Skeletal muscle tissue (tissue), 4 donors: Measurements from ENCODE around the gene VAC14. TPM values are rescaled to one million over a fixed set of nuclear protein-coding genes. Genes with fewer than 3 reads are reported as not detected.

Experiments used
- H3K27ac ChIP-seq: one replicate; pipeline ENCODE4 v1.7.0; 2013; ENCODE audit warnings: mild to moderate bottlenecking, low read depth, low read length, inconsistent platforms
- H3K27me3 ChIP-seq, 3 donors: one replicate each; pipeline ENCODE4 v1.7.0; 2013; ENCODE audit warnings: low read length in 3 of 3; ENCODE audit not compliant: control insufficient read depth in 3 of 3, insufficient read depth in 3 of 3
- H3K36me3 ChIP-seq, 3 donors: one replicate each; pipeline ENCODE4 v1.7.0; 2013; ENCODE audit warnings: low read length in 3 of 3; ENCODE audit not compliant: control insufficient read depth in 3 of 3, insufficient read depth in 3 of 3
- H3K4me1 ChIP-seq, 3 donors: one replicate each; pipeline ENCODE4 v1.7.0; 2013; ENCODE audit warnings: low read length in 3 of 3, mild to moderate bottlenecking in 3 of 3; ENCODE audit not compliant: control insufficient read depth in 3 of 3, insufficient read depth in 3 of 3
- H3K4me3 ChIP-seq, 3 donors: one replicate each; pipeline ENCODE4 v1.7.0; 2013; ENCODE audit warnings: low read length in 3 of 3
- H3K9ac ChIP-seq, 3 donors: one replicate each; pipeline ENCODE4 v1.7.0; 2013; ENCODE audit warnings: low read length in 3 of 3, mild to moderate bottlenecking in 3 of 3, moderate library complexity in 2 of 3, low read depth in 1 of 3
- H3K9me3 ChIP-seq, 3 donors: one replicate each; pipeline ENCODE4 v1.7.0; 2013; ENCODE audit warnings: low read length in 3 of 3; ENCODE audit not compliant: control insufficient read depth in 3 of 3
- total RNA-seq: library from RNA; depleted of rRNA; stranded (reverse); fragments of >200 nt; gene quantifications from one replicate; pipeline ENCODE4 v1.2.3, GENCODE V29; 2014
- donor health status: Osteomylitis.

The VAC14 gene
- total RNA-seq, 1 donor from 2014 or later = 15.1 TPM

DNA sequence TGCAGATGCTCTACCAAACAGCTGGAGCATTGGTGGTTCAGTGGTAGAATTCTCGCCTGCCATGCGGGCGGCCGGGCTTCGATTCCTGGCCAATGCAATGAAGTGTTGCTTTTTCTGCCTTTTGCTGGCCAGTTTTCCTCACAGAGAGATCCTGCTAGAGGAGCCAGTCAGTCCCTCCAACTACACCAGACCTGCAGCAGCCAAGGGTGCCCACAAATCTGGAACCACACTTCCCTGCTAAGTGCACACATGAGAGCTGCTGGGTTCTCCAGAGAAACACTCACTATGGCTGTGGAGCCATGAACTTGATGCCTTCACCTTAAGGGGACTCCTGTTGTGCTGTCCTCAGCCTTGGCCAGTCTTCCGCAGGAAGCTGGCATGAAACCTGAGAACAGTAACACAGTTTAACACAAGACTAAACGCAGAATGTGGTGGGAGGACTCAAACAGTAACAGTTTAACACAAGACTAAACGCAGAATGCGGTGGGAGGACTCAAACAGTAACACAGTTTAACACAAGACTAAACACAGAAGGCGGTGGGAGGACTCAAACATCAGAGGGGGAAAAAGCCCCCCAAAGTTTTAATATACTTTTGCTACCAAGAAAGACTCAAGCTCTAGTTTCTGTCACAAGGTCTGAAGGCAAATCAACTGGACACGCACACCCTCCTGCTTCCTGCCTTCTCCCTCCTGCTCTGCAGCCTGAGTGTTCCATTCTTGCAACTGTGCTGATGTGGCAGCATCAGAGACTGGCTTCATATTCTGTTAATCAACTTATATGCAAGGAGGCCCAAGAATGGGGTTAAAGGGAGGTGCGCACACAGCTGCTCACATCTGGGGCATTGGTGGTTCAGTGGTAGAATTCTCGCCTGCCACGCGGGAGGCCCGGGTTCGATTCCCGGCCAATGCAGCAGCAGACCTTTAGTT lies 12.0 kb downstream of the VAC14 start:
- H3K27ac ChIP-seq = peak overlapping the region; percentile 61
- no peaks in the 10 kb centered on the region for H3K9me3 ChIP-seq
- H3K4me3 ChIP-seq = peak overlapping the region in 2 of 3 donors; percentile 6 to 18
- H3K36me3 ChIP-seq = peaks cover 18 to 31% (median 25%) of the 10 kb centered on the region in 3 donors
- peaks cover 14 to 42% (median 36%) of the 10 kb centered on the region in 3 donors for H3K4me1 ChIP-seq
- H3K9ac ChIP-seq = peak overlapping the region; percentile 14 to 69 (median 27)
- H3K27me3 ChIP-seq = no peaks in the 10 kb centered on the region

DNA sequence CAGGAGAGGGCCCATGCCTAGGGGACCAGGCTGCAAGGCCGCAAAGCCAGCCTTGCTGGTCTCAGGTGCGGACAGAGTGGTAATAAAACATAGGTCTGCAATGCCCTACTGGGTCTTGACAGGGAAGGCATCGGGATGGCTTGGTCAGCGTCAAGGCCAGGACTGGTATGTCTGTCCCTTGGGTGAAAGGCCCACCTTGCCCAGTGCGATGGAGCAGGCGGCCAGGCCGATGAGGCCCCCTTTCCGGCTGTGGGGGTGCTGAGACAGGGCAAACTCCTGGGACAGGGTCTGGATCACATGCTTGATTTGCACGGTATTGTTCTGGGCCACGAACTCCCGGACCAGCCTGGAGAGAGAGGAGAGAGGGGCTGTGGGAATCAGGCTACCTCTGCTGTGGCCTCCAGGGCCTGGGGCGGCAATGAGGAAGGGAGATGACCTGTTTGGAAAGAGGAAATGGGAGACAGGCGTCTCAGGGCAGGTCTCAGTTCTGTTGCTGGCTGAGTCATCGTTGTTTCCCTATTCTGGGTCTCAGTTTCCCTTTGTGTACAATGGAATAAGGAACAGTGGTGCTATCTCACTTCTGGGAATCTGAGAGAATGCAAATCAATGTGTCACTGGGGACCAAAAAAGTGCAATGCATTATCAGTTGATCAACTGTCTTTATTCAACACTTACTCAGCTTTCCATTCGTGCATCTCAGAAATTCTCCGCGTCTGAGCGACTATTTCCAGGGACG lies 14.8 kb downstream of the VAC14 start:
- no peak overlapping the region for H3K27ac ChIP-seq
- H3K36me3 ChIP-seq = peaks cover 45 to 58% (median 50%) of the 10 kb centered on the region in 3 donors
- peaks cover 14 to 42% (median 36%) of the 10 kb centered on the region in 3 donors for H3K4me1 ChIP-seq
- no peaks in the 10 kb centered on the region for H3K27me3 ChIP-seq
- no peak overlapping the region for H3K4me3 ChIP-seq
- H3K9ac ChIP-seq = no peak overlapping the region
- H3K9me3 ChIP-seq = no peaks in the 10 kb centered on the region

DNA sequence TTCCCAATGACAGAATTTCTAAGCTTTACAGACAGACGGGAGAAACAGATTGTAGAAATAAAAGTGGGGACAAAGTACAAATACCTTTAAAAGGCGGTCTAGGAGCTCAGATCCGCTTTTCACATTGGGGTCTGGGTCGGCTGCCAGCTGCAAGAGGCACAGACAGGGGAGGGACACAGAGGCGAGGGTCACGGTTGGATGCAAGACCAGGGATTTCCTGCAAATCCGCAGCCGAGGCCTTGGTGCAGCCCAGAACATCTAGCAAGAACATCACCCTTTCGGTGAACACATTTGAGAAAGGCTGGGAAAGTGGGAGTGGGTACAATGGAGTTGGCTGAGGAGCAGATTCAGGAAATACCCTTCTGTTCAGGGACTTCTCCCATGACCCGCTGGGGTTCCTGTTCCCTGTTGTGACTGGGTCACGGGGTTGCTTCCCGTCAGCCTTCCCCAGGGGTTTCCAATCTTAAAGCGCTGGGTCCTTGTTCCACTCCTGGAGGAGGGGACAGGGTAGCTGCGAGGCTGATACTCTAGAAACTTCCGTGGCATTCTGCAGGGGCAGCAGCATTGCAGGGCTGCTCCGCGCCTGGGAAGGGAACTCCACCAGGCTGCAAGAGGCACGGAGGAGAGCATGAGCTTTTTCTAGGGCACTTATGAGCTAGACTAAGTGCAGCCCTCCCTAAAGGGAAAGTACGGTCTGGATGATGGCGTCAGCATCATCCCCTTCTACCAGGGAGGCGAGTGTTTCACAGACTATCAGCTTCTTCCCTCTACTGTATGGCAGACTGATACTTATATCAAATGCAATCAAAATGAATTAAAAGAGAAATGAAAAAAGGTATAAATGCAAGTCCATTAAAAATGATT lies 16.0 kb downstream of the VAC14 start:
- Histone ChIP-seq H3K27ac (no peak overlapping the region), H3K27me3 (no peaks in the 10 kb centered on the region), H3K4me1 (peaks cover 14 to 42% (median 36%) of the 10 kb centered on the region in 3 donors), H3K4me3 (no peak overlapping the region), H3K36me3 (peaks cover 55 to 64% (median 61%) of the 10 kb centered on the region in 3 donors), H3K9me3 (no peaks in the 10 kb centered on the region), H3K9ac (no peak overlapping the region)

DNA sequence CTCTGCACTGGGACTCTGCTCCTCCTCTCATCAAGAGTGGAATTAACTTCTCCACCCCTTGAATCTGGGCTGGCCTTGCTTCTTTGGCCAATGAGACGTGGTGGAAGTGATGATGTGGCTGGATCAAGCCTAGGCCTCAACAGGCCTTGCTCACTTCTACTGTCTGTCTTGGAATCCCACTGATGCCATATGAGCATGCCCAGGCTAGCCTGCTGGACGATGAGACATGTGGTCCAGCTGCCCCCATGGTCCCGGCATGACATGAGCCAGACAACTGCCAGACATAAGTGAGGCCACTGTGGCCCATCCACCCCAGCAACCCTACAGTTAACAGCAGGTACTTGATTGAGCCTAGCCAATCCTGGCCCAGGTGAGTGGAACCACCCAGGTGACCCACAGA lies 18.7 kb downstream of the VAC14 start:
- Histone ChIP-seq H3K9ac (peak overlapping the region in 1 of 3 donors; percentile 16), H3K36me3 (peaks cover 57 to 72% (median 67%) of the 10 kb centered on the region in 3 donors), H3K27me3 (no peaks in the 10 kb centered on the region), H3K27ac (no peak overlapping the region), H3K4me3 (no peak overlapping the region), H3K9me3 (no peaks in the 10 kb centered on the region), H3K4me1 (peaks cover 10 to 33% (median 22%) of the 10 kb centered on the region in 3 donors)

DNA sequence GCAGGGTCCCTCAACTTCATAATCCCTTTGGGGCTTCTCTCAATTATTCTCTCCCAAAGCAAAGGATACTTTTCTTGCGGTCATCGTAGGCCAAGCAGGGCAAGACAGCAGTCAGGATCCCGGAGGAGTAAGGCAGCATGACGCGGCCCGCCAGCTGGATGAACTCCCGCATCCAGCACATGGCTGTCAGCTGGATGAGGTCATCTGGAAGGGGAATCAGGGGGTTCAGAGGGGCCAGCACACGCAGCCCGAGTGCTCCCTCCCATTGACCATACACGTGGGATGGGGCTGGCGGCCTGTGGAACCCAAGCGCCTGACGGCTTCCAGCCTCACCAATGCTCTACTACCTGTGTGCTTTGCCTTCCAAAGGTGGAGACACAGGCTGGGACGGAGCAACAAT lies 19.2 kb downstream of the VAC14 start:
- peaks cover 57 to 73% (median 67%) of the 10 kb centered on the region in 3 donors for H3K36me3 ChIP-seq
- H3K4me3 ChIP-seq = no peak overlapping the region
- H3K9ac ChIP-seq = no peak overlapping the region
- H3K27me3 ChIP-seq = no peaks in the 10 kb centered on the region
- peaks cover 10 to 28% (median 19%) of the 10 kb centered on the region in 3 donors for H3K4me1 ChIP-seq
- no peaks in the 10 kb centered on the region for H3K9me3 ChIP-seq
- H3K27ac ChIP-seq = no peak overlapping the region

DNA sequence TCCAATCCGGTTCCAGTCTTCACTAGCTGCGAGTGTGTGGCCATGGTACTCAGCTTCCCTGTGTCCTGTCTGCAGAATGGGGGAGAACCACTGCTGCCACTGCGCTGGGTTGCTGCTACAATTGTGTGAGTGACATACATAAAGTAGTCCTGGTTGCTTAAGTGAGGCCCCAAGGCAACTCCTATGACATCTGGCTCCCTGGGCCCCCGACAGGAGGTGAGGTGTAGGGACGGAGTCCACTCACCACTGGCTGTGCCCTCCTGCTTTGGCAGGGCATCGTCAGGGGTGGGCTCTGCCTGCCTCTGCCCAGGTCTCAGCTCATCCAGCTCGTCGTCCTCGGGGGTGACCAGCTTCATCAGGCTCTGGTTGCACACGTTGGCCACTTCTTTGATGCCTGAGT lies 20.4 kb downstream of the VAC14 start:
- H3K9me3 ChIP-seq = no peaks in the 10 kb centered on the region
- H3K27me3 ChIP-seq = no peaks in the 10 kb centered on the region
- H3K36me3 ChIP-seq = peaks cover 53 to 60% (median 59%) of the 10 kb centered on the region in 3 donors
- peaks cover 10 to 17% (median 11%) of the 10 kb centered on the region in 3 donors for H3K4me1 ChIP-seq
- H3K4me3 ChIP-seq = no peak overlapping the region
- H3K27ac ChIP-seq = no peak overlapping the region
- H3K9ac ChIP-seq = no peak overlapping the region

DNA sequence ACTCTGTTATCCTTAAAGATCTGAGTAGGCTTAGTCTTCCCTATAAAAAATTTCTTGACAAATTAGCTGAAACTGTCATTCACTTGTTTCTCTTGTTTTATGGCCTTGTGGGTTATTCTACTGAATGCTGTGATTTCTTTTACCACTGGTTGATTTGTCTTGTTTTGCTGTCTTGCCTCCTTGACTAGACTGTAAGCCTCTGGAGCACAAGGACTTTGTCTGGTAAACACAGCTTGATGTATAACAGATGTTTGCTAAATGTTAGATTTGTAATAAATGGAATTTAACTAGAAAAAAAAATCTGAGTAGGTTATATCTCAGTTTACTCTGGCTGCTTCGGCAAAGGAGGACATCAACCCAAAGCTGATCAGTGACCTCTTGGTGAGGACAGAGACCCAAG lies 21.6 kb downstream of the VAC14 start:
- H3K9me3 ChIP-seq = no peaks in the 10 kb centered on the region
- H3K27ac ChIP-seq = no peak overlapping the region
- H3K4me1 ChIP-seq = peaks cover 10 to 16% (median 10%) of the 10 kb centered on the region in 3 donors
- H3K4me3 ChIP-seq = no peak overlapping the region
- H3K9ac ChIP-seq = no peak overlapping the region
- H3K27me3 ChIP-seq = no peaks in the 10 kb centered on the region
- peaks cover 47 to 50% (median 47%) of the 10 kb centered on the region in 3 donors for H3K36me3 ChIP-seq

DNA sequence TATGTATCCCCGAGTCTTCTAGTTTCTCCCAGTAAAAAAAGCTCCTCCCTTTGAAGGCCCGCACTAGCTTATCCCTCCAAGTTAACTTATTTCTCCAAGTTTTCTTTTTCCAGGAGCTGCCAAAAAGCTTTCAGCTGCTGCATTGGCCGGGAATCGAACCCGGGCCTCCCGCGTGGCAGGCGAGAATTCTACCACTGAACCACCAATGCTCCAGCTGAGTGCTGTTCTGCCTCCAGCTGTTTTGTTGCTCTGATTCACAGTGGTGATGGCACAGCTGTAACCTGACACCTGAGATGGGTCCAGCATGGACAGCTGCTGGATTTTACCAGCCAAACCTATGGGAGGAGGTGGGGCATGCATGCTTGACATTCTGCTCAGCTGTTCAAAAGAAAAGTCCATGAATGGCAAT lies 22.1 kb downstream of the VAC14 start:
- Histone ChIP-seq H3K27ac (no peak overlapping the region), H3K9ac (no peak overlapping the region), H3K36me3 (peaks cover 45 to 46% (median 46%) of the 10 kb centered on the region in 3 donors), H3K4me1 (peaks cover 10 to 16% (median 10%) of the 10 kb centered on the region in 3 donors), H3K9me3 (no peaks in the 10 kb centered on the region), H3K4me3 (no peak overlapping the region), H3K27me3 (no peaks in the 10 kb centered on the region)

DNA sequence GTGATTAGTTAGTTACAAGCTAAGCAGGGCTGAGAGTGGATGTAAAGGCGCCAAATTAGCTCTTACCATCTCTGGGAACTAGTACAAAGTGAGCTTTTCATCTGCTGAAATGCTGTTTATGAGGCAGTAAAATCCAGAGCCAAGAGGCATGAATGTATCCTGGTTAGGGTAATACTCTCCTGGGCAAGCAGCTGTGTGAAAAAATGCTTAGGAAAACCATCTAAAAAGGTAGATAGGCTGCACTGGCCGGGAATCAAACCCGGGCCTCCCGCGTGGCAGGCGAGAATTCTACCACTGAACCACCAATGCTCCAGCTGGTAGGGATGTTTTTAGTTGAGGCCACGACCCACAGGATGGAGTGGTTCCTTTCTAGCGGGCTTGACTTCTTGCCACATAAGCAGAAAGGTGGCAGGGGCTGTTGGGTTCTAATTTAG lies 23.0 kb downstream of the VAC14 start:
- Histone ChIP-seq H3K4me1 (peaks cover 10 to 16% (median 10%) of the 10 kb centered on the region in 3 donors), H3K36me3 (peaks cover 36 to 37% (median 37%) of the 10 kb centered on the region in 3 donors), H3K27ac (no peak overlapping the region), H3K27me3 (no peaks in the 10 kb centered on the region), H3K4me3 (no peak overlapping the region), H3K9me3 (no peaks in the 10 kb centered on the region), H3K9ac (no peak overlapping the region)
